ENCODE results near the gene TMPRSS11B.

GRCh38 chr4:68288393-68288740 is 42.9 kb upstream of the TMPRSS11B start:
- TF ChIP-seq CTCF (conservative IDR thresholded peaks at IDR 0.05; ENCODE audit: low read depth, low read length) (no peak), EZH2phosphoT487 (IDR thresholded peaks at IDR 0.05; ENCODE audit: borderline replicate concordance, low read length) (no peak), EZH2 (IDR thresholded peaks at IDR 0.05; ENCODE audit: low read length, unreplicated experiment) (no peak)

All from PC-3 (cell line).